KOPT-K1 (cell line): ENCODE results near the gene SOX13.
"Not testable (repeated sequence)": the region's sequence is repeated elsewhere in the genome, so short reads cannot be mapped to it uniquely, and the experiment has no call there.

ENCODE experiments used
- H3K27ac ChIP-seq: fragments of 200-600 bp; sonication (generic); 2 replicates; pipeline ENCODE4 v1.5.1; 2016; ENCODE audit warnings: antibody characterized with exemption, mild to moderate bottlenecking, low read depth, low read length; ENCODE audit not compliant: poor library complexity, severe bottlenecking
- H3K36me3 ChIP-seq: fragments of 200-600 bp; sonication (generic); 2 replicates; pipeline ENCODE4 v1.5.1; 2017; ENCODE audit warnings: antibody characterized with exemption, mild to moderate bottlenecking, low read length, moderate library complexity; ENCODE audit not compliant: insufficient read depth
- H3K9me3 ChIP-seq: fragments of 200-600 bp; sonication (generic); 2 replicates; pipeline ENCODE4 v1.5.1; 2017; ENCODE audit warnings: antibody characterized with exemption, low read length, mild to moderate bottlenecking; ENCODE audit not compliant: insufficient read depth, poor library complexity, severe bottlenecking

Gene SOX13

GRCh38 chr1:204045430-204045829 is 27.5 kb upstream of the SOX13 start:
- Histone ChIP-seq H3K27ac (no peak overlapping the region), H3K36me3 (no peaks in the 10 kb centered on the region), H3K9me3 (no peaks in the 10 kb centered on the region)

GRCh38 chr1:204046346-204046745 is 26.6 kb upstream of the SOX13 start:
- Histone ChIP-seq H3K27ac (no peak overlapping the region), H3K9me3 (no peaks in the 10 kb centered on the region), H3K36me3 (no peaks in the 10 kb centered on the region)

- H3K36me3 ChIP-seq, H3K9me3 ChIP-seq, H3K27ac ChIP-seq: not testable (repeated sequence)
These were observed 24.1 kb upstream of the SOX13 start for GRCh38 chr1:204048796-204049195.

- no peaks in the 10 kb centered on the region for H3K9me3 ChIP-seq
- H3K27ac ChIP-seq = no peak overlapping the region
- no peaks in the 10 kb centered on the region for H3K36me3 ChIP-seq
These were observed 21.7 kb upstream of the SOX13 start for GRCh38 chr1:204051258-204051657.

- H3K36me3 ChIP-seq = no peaks in the 10 kb centered on the region
- no peak overlapping the region for H3K27ac ChIP-seq
- H3K9me3 ChIP-seq = no peaks in the 10 kb centered on the region
These were observed 21.2 kb upstream of the SOX13 start for GRCh38 chr1:204051718-204052117.

- Histone ChIP-seq H3K27ac (no peak overlapping the region), H3K36me3 (no peaks in the 10 kb centered on the region), H3K9me3 (no peaks in the 10 kb centered on the region)
These were observed 19.0 kb upstream of the SOX13 start for GRCh38 chr1:204053893-204054292.

GRCh38 chr1:204059970-204060369 is 12.9 kb upstream of the SOX13 start:
- no peaks in the 10 kb centered on the region for H3K36me3 ChIP-seq
- H3K27ac ChIP-seq = no peak overlapping the region
- H3K9me3 ChIP-seq = no peaks in the 10 kb centered on the region

GRCh38 chr1:204062106-204062505 is 10.8 kb upstream of the SOX13 start:
- Histone ChIP-seq H3K36me3 (no peaks in the 10 kb centered on the region), H3K27ac (no peak overlapping the region), H3K9me3 (no peaks in the 10 kb centered on the region)

GRCh38 chr1:204065174-204065985 is 7.5 kb upstream of the SOX13 start:
- H3K36me3 ChIP-seq = no peaks in the 10 kb centered on the region
- H3K27ac ChIP-seq = no peak overlapping the region
- H3K9me3 ChIP-seq = no peaks in the 10 kb centered on the region

- Histone ChIP-seq H3K27ac (no peak overlapping the region), H3K36me3 (no peaks in the 10 kb centered on the region), H3K9me3 (no peaks in the 10 kb centered on the region)
These were observed 7.0 kb upstream of the SOX13 start for GRCh38 chr1:204065986-204066300.

- no peak overlapping the region for H3K27ac ChIP-seq
These were observed 5.0 kb upstream of the SOX13 start for GRCh38 chr1:204067935-204068334.

GRCh38 chr1:204069887-204070286 is 3.0 kb upstream of the SOX13 start:
- H3K27ac ChIP-seq = no peak overlapping the region
- H3K36me3 ChIP-seq = no peaks in the 10 kb centered on the region
- no peaks in the 10 kb centered on the region for H3K9me3 ChIP-seq

More at GRCh38 chr1:204067935-204068334, 5.0 kb upstream of the SOX13 start:
- Histone ChIP-seq H3K9me3 (no peaks in the 10 kb centered on the region), H3K36me3 (no peaks in the 10 kb centered on the region)

GRCh38 chr1:204070895-204071294 is 2.0 kb upstream of the SOX13 start:
- Histone ChIP-seq H3K36me3 (no peaks in the 10 kb centered on the region), H3K27ac (no peak overlapping the region), H3K9me3 (no peaks in the 10 kb centered on the region)

- Histone ChIP-seq H3K27ac (no peak overlapping the region), H3K36me3 (no peaks in the 10 kb centered on the region), H3K9me3 (no peaks in the 10 kb centered on the region)
These were observed 940 bp downstream of the SOX13 start for GRCh38 chr1:204073837-204074273.

- no peak overlapping the region for H3K27ac ChIP-seq
These were observed 1.6 kb downstream of the SOX13 start for GRCh38 chr1:204074274-204075138.

More at GRCh38 chr1:204074274-204075138, 1.6 kb downstream of the SOX13 start:
- no peaks in the 10 kb centered on the region for H3K36me3 ChIP-seq
- H3K9me3 ChIP-seq = no peaks in the 10 kb centered on the region
